Loucy (cell line): ENCODE data around the gene ANO10.
"Not testable (repeated sequence)": the region's sequence is repeated elsewhere in the genome, so short reads cannot be mapped to it uniquely, and the experiment has no call there.

Source experiments
- EZH2phosphoT487 ChIP-seq: fragments of 200-600 bp; IDR thresholded peaks from 2 replicates; pipeline ENCODE4 v1.6.1; 2018; ENCODE audit warnings: antibody characterized with exemption, mild to moderate bottlenecking, moderate library complexity, borderline replicate concordance
- TF ChIP-seq, protein P1 (sequence below): fragments of 200-600 bp; sonication (generic); conservative IDR thresholded peaks from 2 replicates; pipeline ENCODE4 v1.5.1; 2014; ENCODE audit warnings: mild to moderate bottlenecking, antibody characterized with exemption, low read length

DNA sequence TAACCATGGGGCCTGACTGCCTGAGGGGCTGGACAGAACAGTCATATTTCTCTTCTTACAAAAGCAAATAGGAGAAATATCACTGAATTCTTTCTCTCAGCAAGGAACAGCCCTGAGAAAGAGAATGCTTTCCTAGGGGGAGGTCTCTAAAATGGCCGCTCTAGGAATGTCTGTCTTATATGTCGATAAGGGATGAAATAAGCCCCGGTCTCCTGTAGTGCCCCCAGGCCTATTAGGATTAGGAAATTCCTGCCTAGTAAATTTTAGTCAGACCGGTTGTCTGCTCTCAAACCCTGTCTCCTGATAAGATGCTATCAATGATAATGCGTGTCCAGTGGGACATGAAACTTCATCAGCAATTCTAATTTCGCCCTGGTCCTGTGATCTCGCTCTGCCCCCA lies 103.3 kb downstream of the ANO10 start:
- TF ChIP-seq, protein P1, sequence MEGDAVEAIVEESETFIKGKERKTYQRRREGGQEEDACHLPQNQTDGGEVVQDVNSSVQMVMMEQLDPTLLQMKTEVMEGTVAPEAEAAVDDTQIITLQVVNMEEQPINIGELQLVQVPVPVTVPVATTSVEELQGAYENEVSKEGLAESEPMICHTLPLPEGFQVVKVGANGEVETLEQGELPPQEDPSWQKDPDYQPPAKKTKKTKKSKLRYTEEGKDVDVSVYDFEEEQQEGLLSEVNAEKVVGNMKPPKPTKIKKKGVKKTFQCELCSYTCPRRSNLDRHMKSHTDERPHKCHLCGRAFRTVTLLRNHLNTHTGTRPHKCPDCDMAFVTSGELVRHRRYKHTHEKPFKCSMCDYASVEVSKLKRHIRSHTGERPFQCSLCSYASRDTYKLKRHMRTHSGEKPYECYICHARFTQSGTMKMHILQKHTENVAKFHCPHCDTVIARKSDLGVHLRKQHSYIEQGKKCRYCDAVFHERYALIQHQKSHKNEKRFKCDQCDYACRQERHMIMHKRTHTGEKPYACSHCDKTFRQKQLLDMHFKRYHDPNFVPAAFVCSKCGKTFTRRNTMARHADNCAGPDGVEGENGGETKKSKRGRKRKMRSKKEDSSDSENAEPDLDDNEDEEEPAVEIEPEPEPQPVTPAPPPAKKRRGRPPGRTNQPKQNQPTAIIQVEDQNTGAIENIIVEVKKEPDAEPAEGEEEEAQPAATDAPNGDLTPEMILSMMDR = not testable (repeated sequence)
- TF ChIP-seq EZH2phosphoT487 = not testable (repeated sequence)
